Smooth muscle cell (in vitro differentiated cells): Measurements from ENCODE around the gene CCDC89. TPM values are rescaled to one million over a fixed set of nuclear protein-coding genes. Genes with fewer than 3 reads are reported as not detected.

Source experiments
- DNase-seq: peaks from one replicate; lab custom pipeline; 2025; ENCODE audit not compliant: unreplicated experiment; lab: John Stamatoyannopoulos, UW
- H2AFZ ChIP-seq: fragments of 200-600 bp; sonication (generic); 2 replicates; pipeline ENCODE4 v1.6.0; 2016; ENCODE audit warnings: antibody characterized with exemption, low read depth, mild to moderate bottlenecking
- H3F3A ChIP-seq: fragments of 200-600 bp; sonication (generic); 2 replicates; pipeline ENCODE4 v1.6.0; 2017; ENCODE audit warnings: antibody characterized with exemption, low read depth
- H3K27ac ChIP-seq: fragments of 200-600 bp; sonication (generic); 2 replicates; pipeline ENCODE4 v1.5.1; 2016; ENCODE audit warnings: low read depth, mild to moderate bottlenecking
- H3K27me3 ChIP-seq: fragments of 200-600 bp; sonication (generic); 2 replicates; pipeline ENCODE4 v1.6.1; 2016; ENCODE audit warnings: low read depth, mild to moderate bottlenecking
- H3K36me3 ChIP-seq: fragments of 200-600 bp; sonication (generic); 2 replicates; pipeline ENCODE4 v1.5.1; 2016; ENCODE audit warnings: low read depth
- H3K4me1 ChIP-seq: fragments of 200-600 bp; sonication (generic); 2 replicates; pipeline ENCODE4 v1.5.1; 2016; ENCODE audit warnings: low read depth
- H3K4me2 ChIP-seq: fragments of 200-600 bp; sonication (generic); 2 replicates; pipeline ENCODE4 v1.6.0; 2016; ENCODE audit warnings: mild to moderate bottlenecking
- H3K4me3 ChIP-seq: fragments of 200-600 bp; sonication (generic); 2 replicates; pipeline ENCODE4 v1.5.1; 2016; ENCODE audit warnings: mild to moderate bottlenecking
- H3K79me2 ChIP-seq: fragments of 200-600 bp; sonication (generic); 2 replicates; pipeline ENCODE4 v1.6.0; 2016; ENCODE audit warnings: low read depth, mild to moderate bottlenecking
- H3K9ac ChIP-seq: fragments of 200-600 bp; sonication (generic); 2 replicates; pipeline ENCODE4 v1.6.0; 2016; ENCODE audit warnings: low read depth
- H3K9me3 ChIP-seq: fragments of 200-600 bp; sonication (generic); replicated peaks from 2 replicates; pipeline ENCODE4 v1.5.1; 2016; ENCODE audit warnings: low read depth
- H4K20me1 ChIP-seq: fragments of 200-600 bp; sonication (generic); 2 replicates; pipeline ENCODE4 v1.6.0; 2016; ENCODE audit warnings: low read depth
- WGBS: methylation state at CpG from one replicate; pipeline ENCODE4 v1.1.7; 2016; ENCODE audit warnings: low lambda C conversion rate; 5-methylcytosine and 5-hydroxymethylcytosine counted together
- polyA plus RNA-seq: library from polyadenylated mRNA; unstranded; fragments of >200 nt; fragmentation: Nextera tagmentation; extraction: Ambion mirVana; gene quantifications from 2 replicates; pipeline ENCODE4 v1.2.1, GENCODE V29; 2016
- total RNA-seq: library from RNA; depleted of rRNA; stranded (reverse); fragments of >200 nt; gene quantifications from 2 replicates; pipeline ENCODE4 v1.2.3, GENCODE V29; 2014
- TF ChIP-seq, protein P1 (sequence below): fragments of 200-600 bp; sonication (generic); IDR thresholded peaks from 2 replicates; pipeline ENCODE4 v1.5.1; 2017; ENCODE audit warnings: borderline replicate concordance, mild to moderate bottlenecking, antibody characterized with exemption; ENCODE audit not compliant: insufficient read depth, poor library complexity, severe bottlenecking

The CCDC89 gene
- total and polyA plus RNA-seq, 2 experiments from 2014 or later = not detected

- no peak overlapping the region for H3K9ac ChIP-seq
- TF ChIP-seq, protein P1, sequence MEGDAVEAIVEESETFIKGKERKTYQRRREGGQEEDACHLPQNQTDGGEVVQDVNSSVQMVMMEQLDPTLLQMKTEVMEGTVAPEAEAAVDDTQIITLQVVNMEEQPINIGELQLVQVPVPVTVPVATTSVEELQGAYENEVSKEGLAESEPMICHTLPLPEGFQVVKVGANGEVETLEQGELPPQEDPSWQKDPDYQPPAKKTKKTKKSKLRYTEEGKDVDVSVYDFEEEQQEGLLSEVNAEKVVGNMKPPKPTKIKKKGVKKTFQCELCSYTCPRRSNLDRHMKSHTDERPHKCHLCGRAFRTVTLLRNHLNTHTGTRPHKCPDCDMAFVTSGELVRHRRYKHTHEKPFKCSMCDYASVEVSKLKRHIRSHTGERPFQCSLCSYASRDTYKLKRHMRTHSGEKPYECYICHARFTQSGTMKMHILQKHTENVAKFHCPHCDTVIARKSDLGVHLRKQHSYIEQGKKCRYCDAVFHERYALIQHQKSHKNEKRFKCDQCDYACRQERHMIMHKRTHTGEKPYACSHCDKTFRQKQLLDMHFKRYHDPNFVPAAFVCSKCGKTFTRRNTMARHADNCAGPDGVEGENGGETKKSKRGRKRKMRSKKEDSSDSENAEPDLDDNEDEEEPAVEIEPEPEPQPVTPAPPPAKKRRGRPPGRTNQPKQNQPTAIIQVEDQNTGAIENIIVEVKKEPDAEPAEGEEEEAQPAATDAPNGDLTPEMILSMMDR = no peak
- no peaks in the 10 kb centered on the region for H3K79me2 ChIP-seq
- H2AFZ ChIP-seq = no peak overlapping the region
- no peak overlapping the region for H3K4me2 ChIP-seq
- WGBS = 93% methylated on average over 2 of the region's 2 CpGs
- peaks cover 32% of the 10 kb centered on the region for H3K4me1 ChIP-seq
- H3K36me3 ChIP-seq = no peaks in the 10 kb centered on the region
- no peaks in the 10 kb centered on the region for H3K9me3 ChIP-seq
- H3F3A ChIP-seq = peaks cover 11% of the 10 kb centered on the region
- H3K27me3 ChIP-seq = no peaks in the 10 kb centered on the region
- no peak overlapping the region for H3K4me3 ChIP-seq
- H3K27ac ChIP-seq = no peak overlapping the region
- DNase-seq = no peak
- no peaks in the 10 kb centered on the region for H4K20me1 ChIP-seq
Observed at GRCh38 chr11:85717429-85717828, 31.4 kb upstream of the CCDC89 start.

DNA sequence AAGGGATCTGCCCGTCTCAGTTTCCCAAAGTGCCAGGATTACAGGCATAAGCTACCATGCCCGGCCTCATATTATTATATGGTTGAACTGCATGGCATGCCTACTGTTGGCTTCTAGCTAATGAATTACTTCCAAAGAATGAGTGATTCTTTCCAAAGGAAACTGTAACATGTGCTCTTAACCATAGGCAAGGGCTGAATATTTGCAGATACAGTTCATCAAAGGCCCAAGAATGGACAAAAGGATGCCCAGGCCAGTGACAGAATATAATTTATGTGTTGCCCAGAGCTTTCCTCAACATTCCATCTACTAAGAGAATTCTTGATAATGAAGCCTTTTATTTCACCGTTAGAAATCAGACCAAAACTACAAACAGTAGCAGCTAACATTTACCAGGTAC lies 27.0 kb upstream of the CCDC89 start:
- no peak overlapping the region for H3K27ac ChIP-seq
- TF ChIP-seq, protein P1 = no peak
- H3K9me3 ChIP-seq = no peaks in the 10 kb centered on the region
- H3K4me3 ChIP-seq = no peak overlapping the region
- no peak overlapping the region for H2AFZ ChIP-seq
- H3K9ac ChIP-seq = no peak overlapping the region
- WGBS = 98% methylated on average over 3 of the region's 3 CpGs
- no peak overlapping the region for H3K4me2 ChIP-seq
- no peaks in the 10 kb centered on the region for H4K20me1 ChIP-seq
- peaks cover 14% of the 10 kb centered on the region for H3K4me1 ChIP-seq
- no peaks in the 10 kb centered on the region for H3K36me3 ChIP-seq
- H3K27me3 ChIP-seq = no peaks in the 10 kb centered on the region
- no peaks in the 10 kb centered on the region for H3F3A ChIP-seq
- H3K79me2 ChIP-seq = no peaks in the 10 kb centered on the region
- DNase-seq = no peak

- H3K4me1 ChIP-seq = peaks cover under 1% of the 10 kb centered on the region
- no peak for DNase-seq
- WGBS = 58% methylated on average over 5 of the region's 5 CpGs
- H3F3A ChIP-seq = no peaks in the 10 kb centered on the region
- no peaks in the 10 kb centered on the region for H3K27me3 ChIP-seq
- no peak overlapping the region for H3K27ac ChIP-seq
- H3K79me2 ChIP-seq = no peaks in the 10 kb centered on the region
- H3K36me3 ChIP-seq = no peaks in the 10 kb centered on the region
- TF ChIP-seq, protein P1 = no peak
- no peak overlapping the region for H3K9ac ChIP-seq
- H3K4me2 ChIP-seq = no peak overlapping the region
- H3K9me3 ChIP-seq = no peaks in the 10 kb centered on the region
- no peaks in the 10 kb centered on the region for H4K20me1 ChIP-seq
- no peak overlapping the region for H3K4me3 ChIP-seq
- H2AFZ ChIP-seq = no peak overlapping the region
Observed at GRCh38 chr11:85710917-85711316, 24.9 kb upstream of the CCDC89 start.

GRCh38 chr11:85709941-85710702 lies 24.1 kb upstream of the CCDC89 start:
- Histone ChIP-seq H2AFZ (no peak overlapping the region), H3K79me2 (no peaks in the 10 kb centered on the region), H3K4me2 (no peak overlapping the region), H3K27ac (no peak overlapping the region), H3K27me3 (no peaks in the 10 kb centered on the region), H3K4me1 (no peaks in the 10 kb centered on the region), H3K9me3 (no peaks in the 10 kb centered on the region), H3K9ac (no peak overlapping the region), H3F3A (no peaks in the 10 kb centered on the region), H3K36me3 (no peaks in the 10 kb centered on the region), H3K4me3 (no peak overlapping the region), H4K20me1 (no peaks in the 10 kb centered on the region)
- TF ChIP-seq, protein P1 = no peak
- 89% methylated on average over 5 of the region's 5 CpGs for WGBS
- no peak for DNase-seq
